ENCODE measurements around the gene AP4M1. TPM values are rescaled to one million over a fixed set of nuclear protein-coding genes. Genes with fewer than 3 reads are reported as not detected.

AP4M1 gene
- total and polyA plus RNA-seq, 9 of the 15 experiments (the other 6 are each of a cell fraction or from before 2014, with no cell fraction given) = 1.3 to 30.9 (median 14.1) TPM

DNA sequence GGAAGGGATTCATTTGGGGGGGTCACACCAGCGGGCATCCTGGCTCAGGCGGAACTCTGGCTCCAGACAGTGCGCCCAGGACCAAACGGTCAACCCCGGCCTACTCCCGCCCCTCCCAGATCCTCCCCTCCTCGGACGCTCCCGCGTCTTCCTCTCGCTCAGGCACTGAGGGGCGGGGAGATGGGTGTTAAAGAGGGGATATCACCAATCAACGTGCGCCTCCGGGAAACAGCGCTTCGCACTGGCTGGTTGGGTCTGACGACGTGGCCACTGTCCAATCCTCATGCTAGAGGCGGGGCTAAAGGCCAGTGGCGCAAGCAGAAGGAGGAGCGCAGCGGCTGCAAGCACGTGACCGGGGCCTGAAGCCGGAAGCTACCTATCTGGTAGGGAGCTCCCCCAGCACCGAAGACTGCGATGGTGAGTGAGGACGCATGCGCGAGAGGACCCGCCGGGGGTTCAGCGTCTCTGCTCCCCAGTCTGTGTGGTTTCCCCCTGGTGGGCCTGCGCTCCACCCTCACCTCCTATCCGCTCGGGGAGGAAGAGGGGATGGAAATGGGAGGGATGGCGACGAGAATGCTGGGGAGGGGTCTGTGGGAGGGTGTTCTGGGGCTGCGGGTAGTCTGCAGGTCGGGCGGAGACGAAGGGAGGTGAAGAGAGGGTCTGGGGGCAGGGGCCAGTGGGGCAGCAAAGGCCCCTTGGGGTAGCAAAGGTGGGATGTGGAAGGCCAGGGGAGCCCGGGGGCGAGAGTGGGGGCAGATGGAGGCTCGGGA, 47.3 kb downstream of the AP4M1 start, which contains the start of gene LAMTOR4 (continued):
- TF ChIP-seq, protein P1, sequence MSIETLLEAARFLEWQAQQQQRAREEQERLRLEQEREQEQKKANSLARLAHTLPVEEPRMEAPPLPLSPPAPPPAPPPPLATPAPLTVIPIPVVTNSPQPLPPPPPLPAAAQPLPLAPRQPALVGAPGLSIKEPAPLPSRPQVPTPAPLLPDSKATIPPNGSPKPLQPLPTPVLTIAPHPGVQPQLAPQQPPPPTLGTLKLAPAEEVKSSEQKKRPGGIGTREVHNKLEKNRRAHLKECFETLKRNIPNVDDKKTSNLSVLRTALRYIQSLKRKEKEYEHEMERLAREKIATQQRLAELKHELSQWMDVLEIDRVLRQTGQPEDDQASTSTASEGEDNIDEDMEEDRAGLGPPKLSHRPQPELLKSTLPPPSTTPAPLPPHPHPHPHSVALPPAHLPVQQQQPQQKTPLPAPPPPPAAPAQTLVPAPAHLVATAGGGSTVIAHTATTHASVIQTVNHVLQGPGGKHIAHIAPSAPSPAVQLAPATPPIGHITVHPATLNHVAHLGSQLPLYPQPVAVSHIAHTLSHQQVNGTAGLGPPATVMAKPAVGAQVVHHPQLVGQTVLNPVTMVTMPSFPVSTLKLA (conservative IDR thresholded peaks at IDR 0.05) = peak; percentile 95 to 97
- no peak for TF ChIP-seq SMARCA5 (IDR thresholded peaks at IDR 0.05)
- TF ChIP-seq CXXC5 (CRISPR knock-in tag; IDR thresholded peaks at IDR 0.05) = peak; percentile 83
- no peak; the same call in 1 of the 2 replicates for TF ChIP-seq ZFP1 (CRISPR knock-in tag; IDR thresholded peaks at IDR 0.05)
- TF ChIP-seq RBFOX2 (IDR thresholded peaks at IDR 0.05; ENCODE audit: low read depth, low read length) = peak; percentile 89
- TF ChIP-seq, protein P2, sequence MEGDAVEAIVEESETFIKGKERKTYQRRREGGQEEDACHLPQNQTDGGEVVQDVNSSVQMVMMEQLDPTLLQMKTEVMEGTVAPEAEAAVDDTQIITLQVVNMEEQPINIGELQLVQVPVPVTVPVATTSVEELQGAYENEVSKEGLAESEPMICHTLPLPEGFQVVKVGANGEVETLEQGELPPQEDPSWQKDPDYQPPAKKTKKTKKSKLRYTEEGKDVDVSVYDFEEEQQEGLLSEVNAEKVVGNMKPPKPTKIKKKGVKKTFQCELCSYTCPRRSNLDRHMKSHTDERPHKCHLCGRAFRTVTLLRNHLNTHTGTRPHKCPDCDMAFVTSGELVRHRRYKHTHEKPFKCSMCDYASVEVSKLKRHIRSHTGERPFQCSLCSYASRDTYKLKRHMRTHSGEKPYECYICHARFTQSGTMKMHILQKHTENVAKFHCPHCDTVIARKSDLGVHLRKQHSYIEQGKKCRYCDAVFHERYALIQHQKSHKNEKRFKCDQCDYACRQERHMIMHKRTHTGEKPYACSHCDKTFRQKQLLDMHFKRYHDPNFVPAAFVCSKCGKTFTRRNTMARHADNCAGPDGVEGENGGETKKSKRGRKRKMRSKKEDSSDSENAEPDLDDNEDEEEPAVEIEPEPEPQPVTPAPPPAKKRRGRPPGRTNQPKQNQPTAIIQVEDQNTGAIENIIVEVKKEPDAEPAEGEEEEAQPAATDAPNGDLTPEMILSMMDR (IDR thresholded peaks at IDR 0.05 in 2 of 3, conservative IDR thresholded peaks at IDR 0.05 in 1 of 3; ENCODE audit: insufficient read depth in 2 of 3, low read depth in 1 of 3, low read length in 3 of 3) = peak in 1 of 3 experiments; percentile 6; a peak in 1 of 6 replicates
- TF ChIP-seq, protein P3, sequence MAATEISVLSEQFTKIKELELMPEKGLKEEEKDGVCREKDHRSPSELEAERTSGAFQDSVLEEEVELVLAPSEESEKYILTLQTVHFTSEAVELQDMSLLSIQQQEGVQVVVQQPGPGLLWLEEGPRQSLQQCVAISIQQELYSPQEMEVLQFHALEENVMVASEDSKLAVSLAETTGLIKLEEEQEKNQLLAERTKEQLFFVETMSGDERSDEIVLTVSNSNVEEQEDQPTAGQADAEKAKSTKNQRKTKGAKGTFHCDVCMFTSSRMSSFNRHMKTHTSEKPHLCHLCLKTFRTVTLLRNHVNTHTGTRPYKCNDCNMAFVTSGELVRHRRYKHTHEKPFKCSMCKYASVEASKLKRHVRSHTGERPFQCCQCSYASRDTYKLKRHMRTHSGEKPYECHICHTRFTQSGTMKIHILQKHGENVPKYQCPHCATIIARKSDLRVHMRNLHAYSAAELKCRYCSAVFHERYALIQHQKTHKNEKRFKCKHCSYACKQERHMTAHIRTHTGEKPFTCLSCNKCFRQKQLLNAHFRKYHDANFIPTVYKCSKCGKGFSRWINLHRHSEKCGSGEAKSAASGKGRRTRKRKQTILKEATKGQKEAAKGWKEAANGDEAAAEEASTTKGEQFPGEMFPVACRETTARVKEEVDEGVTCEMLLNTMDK (IDR thresholded peaks at IDR 0.05; ENCODE audit: borderline replicate concordance, insufficient read depth, low read depth, low read length, poor library complexity, severe bottlenecking) = no peak
- TF ChIP-seq, protein P4, sequence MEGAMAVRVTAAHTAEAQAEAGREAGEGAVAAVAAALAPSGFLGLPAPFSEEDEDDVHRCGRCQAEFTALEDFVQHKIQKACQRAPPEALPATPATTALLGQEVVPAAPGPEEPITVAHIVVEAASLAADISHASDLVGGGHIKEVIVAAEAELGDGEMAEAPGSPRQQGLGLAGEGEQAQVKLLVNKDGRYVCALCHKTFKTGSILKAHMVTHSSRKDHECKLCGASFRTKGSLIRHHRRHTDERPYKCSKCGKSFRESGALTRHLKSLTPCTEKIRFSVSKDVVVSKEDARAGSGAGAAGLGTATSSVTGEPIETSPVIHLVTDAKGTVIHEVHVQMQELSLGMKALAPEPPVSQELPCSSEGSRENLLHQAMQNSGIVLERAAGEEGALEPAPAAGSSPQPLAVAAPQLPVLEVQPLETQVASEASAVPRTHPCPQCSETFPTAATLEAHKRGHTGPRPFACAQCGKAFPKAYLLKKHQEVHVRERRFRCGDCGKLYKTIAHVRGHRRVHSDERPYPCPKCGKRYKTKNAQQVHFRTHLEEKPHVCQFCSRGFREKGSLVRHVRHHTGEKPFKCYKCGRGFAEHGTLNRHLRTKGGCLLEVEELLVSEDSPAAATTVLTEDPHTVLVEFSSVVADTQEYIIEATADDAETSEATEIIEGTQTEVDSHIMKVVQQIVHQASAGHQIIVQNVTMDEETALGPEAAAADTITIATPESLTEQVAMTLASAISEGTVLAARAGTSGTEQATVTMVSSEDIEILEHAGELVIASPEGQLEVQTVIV (CRISPR knock-in tag; IDR thresholded peaks at IDR 0.05; ENCODE audit: borderline replicate concordance) = no peak
- TF ChIP-seq ETV1 (tag; conservative IDR thresholded peaks at IDR 0.05; ENCODE audit: low read depth) = peak; percentile 95
- peak; percentile 39; the same call in 1 of the 2 replicates for TF ChIP-seq MXI1 (IDR thresholded peaks at IDR 0.05; ENCODE audit: low read depth, low read length)
- TF ChIP-seq, protein P5, sequence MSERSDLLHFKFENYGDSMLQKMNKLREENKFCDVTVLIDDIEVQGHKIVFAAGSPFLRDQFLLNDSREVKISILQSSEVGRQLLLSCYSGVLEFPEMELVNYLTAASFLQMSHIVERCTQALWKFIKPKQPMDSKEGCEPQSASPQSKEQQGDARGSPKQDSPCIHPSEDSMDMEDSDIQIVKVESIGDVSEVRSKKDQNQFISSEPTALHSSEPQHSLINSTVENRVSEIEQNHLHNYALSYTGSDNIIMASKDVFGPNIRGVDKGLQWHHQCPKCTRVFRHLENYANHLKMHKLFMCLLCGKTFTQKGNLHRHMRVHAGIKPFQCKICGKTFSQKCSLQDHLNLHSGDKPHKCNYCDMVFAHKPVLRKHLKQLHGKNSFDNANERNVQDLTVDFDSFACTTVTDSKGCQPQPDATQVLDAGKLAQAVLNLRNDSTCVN (CRISPR knock-in tag; IDR thresholded peaks at IDR 0.05) = peak; percentile 93
- TF ChIP-seq CTBP1 (IDR thresholded peaks at IDR 0.05; ENCODE audit: borderline replicate concordance) = peak; percentile 81
- TF ChIP-seq MYC (IDR thresholded peaks at IDR 0.05; ENCODE audit: low read depth, low read length) = peak; percentile 87
- no peak for TF ChIP-seq MYC (CRISPR knock-in tag; IDR thresholded peaks at IDR 0.05; ENCODE audit: borderline replicate concordance, low read depth)
- TF ChIP-seq, protein P6, sequence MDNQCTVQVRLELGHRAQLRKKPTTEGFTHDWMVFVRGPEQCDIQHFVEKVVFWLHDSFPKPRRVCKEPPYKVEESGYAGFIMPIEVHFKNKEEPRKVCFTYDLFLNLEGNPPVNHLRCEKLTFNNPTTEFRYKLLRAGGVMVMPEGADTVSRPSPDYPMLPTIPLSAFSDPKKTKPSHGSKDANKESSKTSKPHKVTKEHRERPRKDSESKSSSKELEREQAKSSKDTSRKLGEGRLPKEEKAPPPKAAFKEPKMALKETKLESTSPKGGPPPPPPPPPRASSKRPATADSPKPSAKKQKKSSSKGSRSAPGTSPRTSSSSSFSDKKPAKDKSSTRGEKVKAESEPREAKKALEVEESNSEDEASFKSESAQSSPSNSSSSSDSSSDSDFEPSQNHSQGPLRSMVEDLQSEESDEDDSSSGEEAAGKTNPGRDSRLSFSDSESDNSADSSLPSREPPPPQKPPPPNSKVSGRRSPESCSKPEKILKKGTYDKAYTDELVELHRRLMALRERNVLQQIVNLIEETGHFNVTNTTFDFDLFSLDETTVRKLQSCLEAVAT (IDR thresholded peaks at IDR 0.05) = peak; percentile 58 to 73; a peak in 3 of 4 replicates

All from K562 (cell line).